ENCODE results near the gene POLR2E. TPM values are rescaled to one million over a fixed set of nuclear protein-coding genes. Genes with fewer than 3 reads are reported as not detected.
A peak's percentile ranks its signal among the peaks of the same experiment; 100 is the strongest.

Gene POLR2E
- total and polyA plus RNA-seq, 2 experiments from 2014 or later, result 257 to 286 TPM

DNA sequence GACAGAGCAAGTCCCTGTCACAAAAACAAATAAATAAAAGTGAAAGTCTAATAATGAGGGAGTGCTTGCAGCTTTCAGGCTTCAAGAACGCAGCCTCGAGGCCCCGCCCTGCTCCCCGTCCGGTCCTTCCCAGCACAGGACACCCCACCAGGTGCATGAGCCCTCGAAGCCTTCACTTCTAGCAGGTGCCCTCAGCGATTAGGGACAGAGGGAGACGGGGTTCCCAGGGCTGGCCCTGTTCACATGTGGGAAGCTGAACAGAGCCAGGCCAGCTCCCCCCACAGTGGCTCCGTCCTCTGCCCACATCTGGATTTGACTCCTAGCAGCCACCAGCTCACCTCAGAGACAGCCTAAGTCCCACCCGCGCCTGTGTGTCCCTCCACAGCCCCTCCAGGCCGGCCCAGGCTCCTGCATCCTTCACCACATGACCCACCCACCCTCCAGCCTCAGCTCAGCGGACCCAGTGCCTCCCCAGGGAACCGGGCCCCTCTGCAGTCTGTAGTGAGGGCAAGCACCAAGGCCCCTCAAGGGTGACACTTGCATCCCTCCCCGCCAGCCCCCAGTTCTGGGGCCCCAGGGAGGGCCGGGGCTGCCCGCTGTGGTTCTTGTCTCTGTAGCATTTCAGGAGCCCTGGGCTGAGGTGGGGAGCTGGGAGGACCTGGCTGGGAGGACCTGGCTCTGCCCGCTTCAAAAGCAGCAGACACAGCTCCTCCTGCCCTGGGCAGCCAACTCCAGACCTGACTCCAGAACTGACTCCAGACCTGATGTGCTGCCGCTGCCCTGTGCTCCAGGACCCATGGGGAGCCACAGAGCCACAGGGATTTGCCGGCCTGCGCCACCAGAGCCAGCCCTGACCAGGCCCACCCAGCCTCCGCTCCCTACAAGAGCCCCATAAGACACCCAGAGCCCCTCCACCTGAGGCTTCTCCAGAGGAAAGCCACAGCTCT is 35.9 kb upstream of the POLR2E start:
- Mint-ChIP-seq H3K4me3 (no peak overlapping the region), H3K4me1 (no peaks in the 10 kb centered on the region), H3K36me3 (ENCODE audit: low read depth) (no peaks in the 10 kb centered on the region; the same call in 2 of the 3 replicates), H3K27me3 (ENCODE audit: insufficient read depth, low read depth, poor library complexity) (peaks cover 8% of the 10 kb centered on the region), H3K27ac (no peak overlapping the region), H3K9me3 (no peaks in the 10 kb centered on the region)
- H3K4me3 ChIP-seq, result peak overlapping the region; percentile 43; the same call in 1 of the 2 replicates
- no peaks in the 10 kb centered on the region for H3K36me3 ChIP-seq (ENCODE audit: insufficient read depth)
- H3F3A ChIP-seq (replicated peaks; ENCODE audit: low read depth), result no peaks in the 10 kb centered on the region
- no peak overlapping the region for H2AFZ ChIP-seq
- no peaks in the 10 kb centered on the region for H3K27me3 ChIP-seq (ENCODE audit: insufficient read depth)
- ATAC-seq (peak; percentile 4), DNase-seq (ENCODE audit: low spot score) (no peak)
- no peaks in the 10 kb centered on the region for H4K20me1 ChIP-seq (replicated peaks; ENCODE audit: insufficient read depth)
- H3K79me2 ChIP-seq (replicated peaks; ENCODE audit: insufficient read depth), result no peaks in the 10 kb centered on the region
- 0 out of 2 replicates have a peak, but pooled peaks cover 3% of the 10 kb centered on the region for H3K4me1 ChIP-seq (ENCODE audit: insufficient read depth)
- no peak for TF ChIP-seq NANOG (IDR thresholded peaks at IDR 0.05; ENCODE audit: borderline replicate concordance)
- TF ChIP-seq, protein P1, sequence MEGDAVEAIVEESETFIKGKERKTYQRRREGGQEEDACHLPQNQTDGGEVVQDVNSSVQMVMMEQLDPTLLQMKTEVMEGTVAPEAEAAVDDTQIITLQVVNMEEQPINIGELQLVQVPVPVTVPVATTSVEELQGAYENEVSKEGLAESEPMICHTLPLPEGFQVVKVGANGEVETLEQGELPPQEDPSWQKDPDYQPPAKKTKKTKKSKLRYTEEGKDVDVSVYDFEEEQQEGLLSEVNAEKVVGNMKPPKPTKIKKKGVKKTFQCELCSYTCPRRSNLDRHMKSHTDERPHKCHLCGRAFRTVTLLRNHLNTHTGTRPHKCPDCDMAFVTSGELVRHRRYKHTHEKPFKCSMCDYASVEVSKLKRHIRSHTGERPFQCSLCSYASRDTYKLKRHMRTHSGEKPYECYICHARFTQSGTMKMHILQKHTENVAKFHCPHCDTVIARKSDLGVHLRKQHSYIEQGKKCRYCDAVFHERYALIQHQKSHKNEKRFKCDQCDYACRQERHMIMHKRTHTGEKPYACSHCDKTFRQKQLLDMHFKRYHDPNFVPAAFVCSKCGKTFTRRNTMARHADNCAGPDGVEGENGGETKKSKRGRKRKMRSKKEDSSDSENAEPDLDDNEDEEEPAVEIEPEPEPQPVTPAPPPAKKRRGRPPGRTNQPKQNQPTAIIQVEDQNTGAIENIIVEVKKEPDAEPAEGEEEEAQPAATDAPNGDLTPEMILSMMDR (conservative IDR thresholded peaks at IDR 0.05; ENCODE audit: low read depth in 2 of 2), result no peak
- no peak for TF ChIP-seq EZH2phosphoT487 (IDR thresholded peaks at IDR 0.05; ENCODE audit: unreplicated experiment)
- no peak for TF ChIP-seq CREB1 (CRISPR knock-in tag; IDR thresholded peaks at IDR 0.05; ENCODE audit: low read depth)
- TF ChIP-seq JUNB (IDR thresholded peaks at IDR 0.05; ENCODE audit: unreplicated experiment), result no peak
- TF ChIP-seq, protein P2, sequence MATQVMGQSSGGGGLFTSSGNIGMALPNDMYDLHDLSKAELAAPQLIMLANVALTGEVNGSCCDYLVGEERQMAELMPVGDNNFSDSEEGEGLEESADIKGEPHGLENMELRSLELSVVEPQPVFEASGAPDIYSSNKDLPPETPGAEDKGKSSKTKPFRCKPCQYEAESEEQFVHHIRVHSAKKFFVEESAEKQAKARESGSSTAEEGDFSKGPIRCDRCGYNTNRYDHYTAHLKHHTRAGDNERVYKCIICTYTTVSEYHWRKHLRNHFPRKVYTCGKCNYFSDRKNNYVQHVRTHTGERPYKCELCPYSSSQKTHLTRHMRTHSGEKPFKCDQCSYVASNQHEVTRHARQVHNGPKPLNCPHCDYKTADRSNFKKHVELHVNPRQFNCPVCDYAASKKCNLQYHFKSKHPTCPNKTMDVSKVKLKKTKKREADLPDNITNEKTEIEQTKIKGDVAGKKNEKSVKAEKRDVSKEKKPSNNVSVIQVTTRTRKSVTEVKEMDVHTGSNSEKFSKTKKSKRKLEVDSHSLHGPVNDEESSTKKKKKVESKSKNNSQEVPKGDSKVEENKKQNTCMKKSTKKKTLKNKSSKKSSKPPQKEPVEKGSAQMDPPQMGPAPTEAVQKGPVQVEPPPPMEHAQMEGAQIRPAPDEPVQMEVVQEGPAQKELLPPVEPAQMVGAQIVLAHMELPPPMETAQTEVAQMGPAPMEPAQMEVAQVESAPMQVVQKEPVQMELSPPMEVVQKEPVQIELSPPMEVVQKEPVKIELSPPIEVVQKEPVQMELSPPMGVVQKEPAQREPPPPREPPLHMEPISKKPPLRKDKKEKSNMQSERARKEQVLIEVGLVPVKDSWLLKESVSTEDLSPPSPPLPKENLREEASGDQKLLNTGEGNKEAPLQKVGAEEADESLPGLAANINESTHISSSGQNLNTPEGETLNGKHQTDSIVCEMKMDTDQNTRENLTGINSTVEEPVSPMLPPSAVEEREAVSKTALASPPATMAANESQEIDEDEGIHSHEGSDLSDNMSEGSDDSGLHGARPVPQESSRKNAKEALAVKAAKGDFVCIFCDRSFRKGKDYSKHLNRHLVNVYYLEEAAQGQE (IDR thresholded peaks at IDR 0.05; ENCODE audit: unreplicated experiment), result no peak
- TF ChIP-seq, protein P3, sequence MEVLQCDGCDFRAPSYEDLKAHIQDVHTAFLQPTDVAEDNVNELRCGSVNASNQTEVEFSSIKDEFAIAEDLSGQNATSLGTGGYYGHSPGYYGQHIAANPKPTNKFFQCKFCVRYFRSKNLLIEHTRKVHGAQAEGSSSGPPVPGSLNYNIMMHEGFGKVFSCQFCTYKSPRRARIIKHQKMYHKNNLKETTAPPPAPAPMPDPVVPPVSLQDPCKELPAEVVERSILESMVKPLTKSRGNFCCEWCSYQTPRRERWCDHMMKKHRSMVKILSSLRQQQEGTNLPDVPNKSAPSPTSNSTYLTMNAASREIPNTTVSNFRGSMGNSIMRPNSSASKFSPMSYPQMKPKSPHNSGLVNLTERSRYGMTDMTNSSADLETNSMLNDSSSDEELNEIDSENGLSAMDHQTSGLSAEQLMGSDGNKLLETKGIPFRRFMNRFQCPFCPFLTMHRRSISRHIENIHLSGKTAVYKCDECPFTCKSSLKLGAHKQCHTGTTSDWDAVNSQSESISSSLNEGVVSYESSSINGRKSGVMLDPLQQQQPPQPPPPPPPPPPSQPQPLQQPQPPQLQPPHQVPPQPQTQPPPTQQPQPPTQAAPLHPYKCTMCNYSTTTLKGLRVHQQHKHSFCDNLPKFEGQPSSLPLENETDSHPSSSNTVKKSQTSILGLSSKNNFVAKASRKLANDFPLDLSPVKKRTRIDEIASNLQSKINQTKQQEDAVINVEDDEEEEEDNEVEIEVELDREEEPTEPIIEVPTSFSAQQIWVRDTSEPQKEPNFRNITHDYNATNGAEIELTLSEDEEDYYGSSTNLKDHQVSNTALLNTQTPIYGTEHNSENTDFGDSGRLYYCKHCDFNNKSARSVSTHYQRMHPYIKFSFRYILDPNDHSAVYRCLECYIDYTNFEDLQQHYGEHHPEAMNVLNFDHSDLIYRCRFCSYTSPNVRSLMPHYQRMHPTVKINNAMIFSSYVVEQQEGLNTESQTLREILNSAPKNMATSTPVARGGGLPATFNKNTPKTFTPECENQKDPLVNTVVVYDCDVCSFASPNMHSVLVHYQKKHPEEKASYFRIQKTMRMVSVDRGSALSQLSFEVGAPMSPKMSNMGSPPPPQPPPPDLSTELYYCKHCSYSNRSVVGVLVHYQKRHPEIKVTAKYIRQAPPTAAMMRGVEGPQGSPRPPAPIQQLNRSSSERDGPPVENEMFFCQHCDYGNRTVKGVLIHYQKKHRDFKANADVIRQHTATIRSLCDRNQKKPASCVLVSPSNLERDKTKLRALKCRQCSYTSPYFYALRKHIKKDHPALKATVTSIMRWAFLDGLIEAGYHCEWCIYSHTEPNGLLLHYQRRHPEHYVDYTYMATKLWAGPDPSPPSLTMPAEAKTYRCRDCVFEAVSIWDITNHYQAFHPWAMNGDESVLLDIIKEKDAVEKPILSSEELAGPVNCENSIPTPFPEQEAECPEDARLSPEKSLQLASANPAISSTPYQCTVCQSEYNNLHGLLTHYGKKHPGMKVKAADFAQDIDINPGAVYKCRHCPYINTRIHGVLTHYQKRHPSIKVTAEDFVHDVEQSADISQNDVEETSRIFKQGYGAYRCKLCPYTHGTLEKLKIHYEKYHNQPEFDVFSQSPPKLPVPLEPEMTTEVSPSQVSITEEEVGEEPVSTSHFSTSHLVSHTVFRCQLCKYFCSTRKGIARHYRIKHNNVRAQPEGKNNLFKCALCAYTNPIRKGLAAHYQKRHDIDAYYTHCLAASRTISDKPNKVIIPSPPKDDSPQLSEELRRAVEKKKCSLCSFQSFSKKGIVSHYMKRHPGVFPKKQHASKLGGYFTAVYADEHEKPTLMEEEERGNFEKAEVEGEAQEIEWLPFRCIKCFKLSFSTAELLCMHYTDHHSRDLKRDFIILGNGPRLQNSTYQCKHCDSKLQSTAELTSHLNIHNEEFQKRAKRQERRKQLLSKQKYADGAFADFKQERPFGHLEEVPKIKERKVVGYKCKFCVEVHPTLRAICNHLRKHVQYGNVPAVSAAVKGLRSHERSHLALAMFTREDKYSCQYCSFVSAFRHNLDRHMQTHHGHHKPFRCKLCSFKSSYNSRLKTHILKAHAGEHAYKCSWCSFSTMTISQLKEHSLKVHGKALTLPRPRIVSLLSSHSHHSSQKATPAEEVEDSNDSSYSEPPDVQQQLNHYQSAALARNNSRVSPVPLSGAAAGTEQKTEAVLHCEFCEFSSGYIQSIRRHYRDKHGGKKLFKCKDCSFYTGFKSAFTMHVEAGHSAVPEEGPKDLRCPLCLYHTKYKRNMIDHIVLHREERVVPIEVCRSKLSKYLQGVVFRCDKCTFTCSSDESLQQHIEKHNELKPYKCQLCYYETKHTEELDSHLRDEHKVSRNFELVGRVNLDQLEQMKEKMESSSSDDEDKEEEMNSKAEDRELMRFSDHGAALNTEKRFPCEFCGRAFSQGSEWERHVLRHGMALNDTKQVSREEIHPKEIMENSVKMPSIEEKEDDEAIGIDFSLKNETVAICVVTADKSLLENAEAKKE (CRISPR knock-in tag; IDR thresholded peaks at IDR 0.05), result no peak
- no peak for TF ChIP-seq ZNF114 (CRISPR knock-in tag; IDR thresholded peaks at IDR 0.05)
- no peak for TF ChIP-seq STAT1 (IDR thresholded peaks at IDR 0.05; ENCODE audit: unreplicated experiment)
- TF ChIP-seq, protein P4, sequence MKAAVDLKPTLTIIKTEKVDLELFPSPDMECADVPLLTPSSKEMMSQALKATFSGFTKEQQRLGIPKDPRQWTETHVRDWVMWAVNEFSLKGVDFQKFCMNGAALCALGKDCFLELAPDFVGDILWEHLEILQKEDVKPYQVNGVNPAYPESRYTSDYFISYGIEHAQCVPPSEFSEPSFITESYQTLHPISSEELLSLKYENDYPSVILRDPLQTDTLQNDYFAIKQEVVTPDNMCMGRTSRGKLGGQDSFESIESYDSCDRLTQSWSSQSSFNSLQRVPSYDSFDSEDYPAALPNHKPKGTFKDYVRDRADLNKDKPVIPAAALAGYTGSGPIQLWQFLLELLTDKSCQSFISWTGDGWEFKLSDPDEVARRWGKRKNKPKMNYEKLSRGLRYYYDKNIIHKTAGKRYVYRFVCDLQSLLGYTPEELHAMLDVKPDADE (IDR thresholded peaks at IDR 0.05), result no peak
- no peaks in the 10 kb centered on the region for H3K9me2 ChIP-seq (ENCODE audit: insufficient read depth)
- peak overlapping the region; percentile 75; the same call in 1 of the 2 replicates for H3K4me2 ChIP-seq
- peak overlapping the region; percentile 59; the same call in 1 of the 2 replicates for H3K27ac ChIP-seq (ENCODE audit: low read depth)
